ENCODE data around the gene BSG.
"Not testable (repeated sequence)": the region's sequence is repeated elsewhere in the genome, so short reads cannot be mapped to it uniquely, and the experiment has no call there.

The BSG gene

DNA sequence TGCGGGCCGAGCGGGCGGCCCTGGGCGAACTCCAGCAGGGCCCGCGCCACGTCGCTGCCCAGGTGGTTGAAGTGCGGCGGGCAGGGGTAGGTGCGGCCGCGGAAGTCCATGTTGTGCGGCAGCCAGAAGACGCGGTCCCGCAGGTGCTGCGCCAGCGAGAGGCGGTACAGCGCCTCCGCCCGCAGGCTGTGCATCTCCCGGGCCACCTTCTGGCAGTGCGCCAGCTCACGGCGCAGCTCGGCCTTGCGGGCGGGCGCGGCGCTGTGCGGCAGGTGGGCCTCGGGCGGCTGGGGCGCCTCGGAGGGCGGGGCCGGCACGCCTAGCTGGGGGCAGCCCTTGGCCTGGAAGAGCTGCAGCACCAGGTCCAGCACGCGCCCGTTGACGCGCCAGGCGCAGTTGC, 48.8 kb downstream of the BSG start:
- DNase-seq = not testable (repeated sequence)

GRCh38 chr19:621819-622218, 49.4 kb downstream of the BSG start:
- no peak for DNase-seq

DNA sequence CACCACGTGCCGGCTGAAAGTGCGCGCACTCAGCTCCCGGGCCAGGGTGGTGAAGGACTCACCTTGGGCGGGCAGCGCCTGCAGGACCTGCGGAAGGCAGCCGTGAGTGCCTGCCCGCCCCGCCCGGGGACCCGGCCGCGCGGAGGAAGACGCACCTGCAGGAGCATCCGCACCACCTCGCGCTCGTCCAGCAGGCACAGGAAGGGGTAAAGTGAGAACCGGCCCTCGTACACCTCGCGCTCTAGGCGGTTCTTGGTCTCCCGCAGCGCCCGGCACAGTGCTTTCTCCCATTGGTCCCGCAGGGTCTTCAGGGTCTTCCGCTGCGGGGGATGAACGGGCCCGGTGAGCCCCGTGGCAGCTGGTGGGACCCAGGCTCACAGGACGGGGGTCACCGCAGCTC, 50.3 kb downstream of the BSG start:
- DNase-seq = no peak

DNA sequence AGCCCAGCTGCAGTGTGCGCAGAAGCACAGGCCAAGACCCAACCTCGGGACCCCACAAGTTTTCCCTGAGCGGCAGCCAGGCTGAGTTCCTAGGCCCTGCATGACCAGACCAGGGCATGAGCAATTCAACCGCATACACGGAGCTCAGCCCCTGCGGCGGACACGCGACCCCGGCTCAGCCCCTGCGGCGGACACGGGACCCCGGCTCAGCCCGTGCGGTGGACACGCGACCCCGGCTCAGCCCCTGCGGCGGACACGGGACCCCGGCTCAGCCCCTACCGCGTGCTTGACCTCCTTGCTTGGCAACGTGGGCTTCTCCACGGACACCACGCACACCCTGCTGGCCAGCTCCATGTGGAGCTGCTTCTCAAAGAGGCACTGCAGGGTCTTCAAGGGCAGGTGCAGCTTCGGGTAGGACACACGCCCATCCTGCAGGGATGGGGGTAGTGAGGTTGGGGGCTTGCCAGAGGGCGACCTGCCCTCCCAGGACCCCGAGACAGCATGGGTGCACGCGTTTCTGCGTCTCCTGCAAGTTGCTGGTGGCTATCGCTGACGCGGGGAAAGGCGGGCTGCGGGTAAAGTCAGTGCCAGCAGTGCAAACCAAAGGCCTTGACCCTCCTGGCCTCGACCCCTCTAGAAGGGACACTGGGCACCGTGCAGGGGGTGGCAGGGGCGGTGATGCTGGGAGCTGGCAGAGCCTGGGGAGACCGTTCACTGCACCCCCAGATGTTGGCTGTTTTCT, 51.0 kb downstream of the BSG start:
- DNase-seq = no peak

GRCh38 chr19:623974-624373, 51.6 kb downstream of the BSG start:
- DNase-seq = no peak

DNA sequence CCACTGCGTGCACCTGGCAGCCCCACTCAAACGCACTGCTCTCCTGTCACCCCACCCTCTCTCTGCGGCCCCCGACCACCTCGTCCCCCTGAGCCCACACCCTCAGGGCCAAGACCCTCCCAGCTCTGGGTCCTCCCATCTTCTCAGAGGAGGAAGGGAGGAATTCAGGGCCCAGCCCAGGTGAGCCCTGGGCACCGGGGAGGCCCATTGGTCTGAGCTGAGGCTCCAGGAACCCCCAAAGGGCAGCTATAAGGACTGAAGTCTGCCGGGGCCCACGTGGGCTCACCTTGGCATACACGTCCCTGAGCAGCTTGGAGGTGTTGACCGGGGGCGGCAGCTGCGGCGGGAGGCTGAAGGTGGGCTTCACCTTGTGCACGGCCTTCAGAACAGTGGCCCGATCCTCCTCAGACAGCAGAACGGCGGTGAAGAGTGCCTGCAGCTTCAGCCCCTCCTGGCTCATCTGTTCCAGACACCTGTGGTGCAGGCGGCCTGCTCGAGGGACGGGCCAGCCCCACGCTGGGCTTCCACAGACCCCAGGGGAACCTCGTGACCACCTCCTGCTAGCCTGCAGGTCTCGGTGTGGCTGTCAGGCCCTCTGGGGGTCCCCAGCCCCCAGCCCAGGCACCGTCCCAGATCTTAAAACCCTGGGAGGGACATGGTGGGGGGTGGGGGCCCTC, 52.2 kb downstream of the BSG start:
- no peak for DNase-seq

GRCh38 chr19:625257-625656, 52.9 kb downstream of the BSG start:
- no peak for DNase-seq

DNA sequence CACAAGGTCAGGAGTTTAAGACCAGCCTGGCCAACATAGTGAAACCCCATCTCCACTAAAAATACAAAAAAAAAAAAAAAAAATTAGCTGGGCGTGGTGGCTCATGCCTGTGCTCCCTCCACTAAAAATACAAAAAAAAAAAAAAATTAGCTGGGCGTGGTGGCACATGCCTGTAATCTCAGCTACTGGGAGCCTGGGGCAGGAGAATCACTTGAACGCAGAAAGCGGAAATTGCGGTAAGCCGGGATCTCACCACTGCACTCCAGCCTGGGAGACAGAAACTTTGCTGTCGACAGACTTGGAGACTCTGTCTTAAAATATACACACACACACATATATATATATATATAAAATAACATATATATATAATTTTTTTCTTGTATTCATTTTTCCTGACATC, 54.2 kb downstream of the BSG start:
- DNase-seq = not testable (repeated sequence)

GRCh38 chr19:628168-628567, 55.8 kb downstream of the BSG start:
- DNase-seq = no peak

DNA sequence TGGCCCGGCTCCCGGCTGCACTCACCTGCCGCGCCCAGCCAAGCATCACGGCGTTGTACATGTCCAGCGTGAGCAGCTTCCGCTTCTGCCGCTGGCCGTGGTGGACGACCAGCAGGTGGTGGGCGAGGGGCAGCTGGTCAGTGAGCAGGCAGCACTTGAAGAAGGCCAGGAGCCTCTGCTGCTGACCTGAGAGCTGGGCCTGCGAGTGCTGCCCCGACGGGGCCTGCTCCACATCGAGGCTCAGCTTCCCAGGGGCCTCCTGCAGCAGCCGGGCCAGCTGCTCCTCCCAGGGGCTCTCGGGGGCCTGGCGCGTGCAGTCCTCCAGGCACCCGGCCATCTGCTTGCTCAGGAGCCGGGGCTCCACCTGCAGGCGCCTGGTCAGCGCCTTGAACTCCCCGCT, 57.1 kb downstream of the BSG start:
- not testable (repeated sequence) for DNase-seq

DNA sequence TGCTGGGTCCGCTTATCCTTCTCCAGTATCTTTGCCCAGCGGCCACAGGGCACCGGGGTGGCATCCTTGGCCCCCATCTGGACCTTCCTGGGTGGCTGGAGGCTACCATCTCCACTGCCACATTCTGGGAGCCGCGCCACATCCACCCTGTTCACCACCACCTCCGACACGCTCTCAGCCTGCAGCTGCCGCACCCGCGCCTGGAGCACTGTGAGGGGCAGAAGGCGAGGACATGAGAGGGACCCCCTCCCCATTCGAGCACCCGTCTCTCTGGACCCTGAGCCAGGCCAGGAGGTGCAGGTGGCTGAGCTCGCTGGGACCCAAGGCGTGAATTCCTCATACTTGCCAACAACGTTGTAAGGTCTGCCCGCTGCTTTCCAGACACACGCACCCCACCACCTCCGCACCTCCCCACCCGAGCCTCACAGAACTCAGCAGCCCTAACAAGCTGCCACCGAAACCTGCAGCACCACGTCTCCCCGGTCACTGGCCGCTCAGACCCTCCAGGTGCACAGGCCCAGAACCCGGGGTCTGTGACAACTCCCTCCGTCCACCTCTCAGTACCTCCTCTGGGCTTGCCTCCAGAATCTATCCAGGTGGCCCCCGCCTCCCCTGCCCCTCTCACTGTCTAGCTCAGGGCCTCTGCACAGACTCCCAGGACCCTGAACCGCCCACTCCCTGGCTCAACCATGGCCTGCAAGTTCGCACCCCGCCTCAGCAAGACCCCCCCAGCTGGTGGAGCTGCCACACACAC, 57.7 kb downstream of the BSG start:
- no peak for DNase-seq

DNA sequence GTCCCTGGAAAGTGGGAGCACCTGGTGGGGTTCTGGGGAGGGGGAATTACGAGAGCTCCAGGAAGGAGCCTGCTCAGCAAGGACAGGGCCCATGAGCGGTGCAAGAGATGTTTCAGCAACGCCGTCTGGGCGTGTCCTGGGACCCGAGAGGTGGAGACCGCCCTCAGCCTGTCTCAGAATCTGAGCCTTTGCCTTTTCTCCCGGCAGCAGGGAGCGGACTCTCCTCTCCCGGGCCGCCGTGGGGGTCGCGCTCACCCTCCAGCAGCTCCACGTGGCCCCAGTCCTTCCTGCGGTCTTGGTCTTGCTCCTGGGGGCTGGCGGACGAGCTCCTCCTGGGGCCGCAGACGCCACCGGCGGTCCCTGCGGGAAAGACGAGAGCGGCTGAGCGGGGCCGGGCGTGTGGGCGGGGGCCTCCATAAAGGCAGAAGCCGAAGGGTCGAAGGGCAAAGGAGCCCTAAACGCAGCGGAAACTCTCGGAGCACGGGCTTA, 60.2 kb downstream of the BSG start:
- DNase-seq = peak; percentile 75

Measured in inflammatory macrophage treated with lipopolysaccharide for 4 hours (primary cell).